ENCODE measurements around the gene CCDC69. TPM values are rescaled to one million over a fixed set of nuclear protein-coding genes. Genes with fewer than 3 reads are reported as not detected.

The CCDC69 gene, protein sequence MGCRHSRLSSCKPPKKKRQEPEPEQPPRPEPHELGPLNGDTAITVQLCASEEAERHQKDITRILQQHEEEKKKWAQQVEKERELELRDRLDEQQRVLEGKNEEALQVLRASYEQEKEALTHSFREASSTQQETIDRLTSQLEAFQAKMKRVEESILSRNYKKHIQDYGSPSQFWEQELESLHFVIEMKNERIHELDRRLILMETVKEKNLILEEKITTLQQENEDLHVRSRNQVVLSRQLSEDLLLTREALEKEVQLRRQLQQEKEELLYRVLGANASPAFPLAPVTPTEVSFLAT
- 10 to 100 TPM; 37.6 to 65.3 TPM for total RNA-seq
- 40.8 TPM for polyA plus RNA-seq (ENCODE audit: insufficient read depth, low read depth, low replicate concordance)
- long read RNA-seq, donor 1, transcript CCDC69-201 (9 exons, 3,451 nt): major isoform, 14 of 65 reads
- long read RNA-seq, donor 1, partial matches to known transcripts: 49 of 65 reads
- long read RNA-seq, donor 1, other reads (novel, unspliced or antisense): 0 of 65 reads
- long read RNA-seq, donor 2, transcript CCDC69-201 (9 exons, 3,451 nt): major isoform, 11 of 19 reads
- long read RNA-seq, donor 2, partial matches to known transcripts: 7 of 19 reads
- long read RNA-seq, donor 2, other reads (novel, unspliced or antisense): 0 of 19 reads

DNA sequence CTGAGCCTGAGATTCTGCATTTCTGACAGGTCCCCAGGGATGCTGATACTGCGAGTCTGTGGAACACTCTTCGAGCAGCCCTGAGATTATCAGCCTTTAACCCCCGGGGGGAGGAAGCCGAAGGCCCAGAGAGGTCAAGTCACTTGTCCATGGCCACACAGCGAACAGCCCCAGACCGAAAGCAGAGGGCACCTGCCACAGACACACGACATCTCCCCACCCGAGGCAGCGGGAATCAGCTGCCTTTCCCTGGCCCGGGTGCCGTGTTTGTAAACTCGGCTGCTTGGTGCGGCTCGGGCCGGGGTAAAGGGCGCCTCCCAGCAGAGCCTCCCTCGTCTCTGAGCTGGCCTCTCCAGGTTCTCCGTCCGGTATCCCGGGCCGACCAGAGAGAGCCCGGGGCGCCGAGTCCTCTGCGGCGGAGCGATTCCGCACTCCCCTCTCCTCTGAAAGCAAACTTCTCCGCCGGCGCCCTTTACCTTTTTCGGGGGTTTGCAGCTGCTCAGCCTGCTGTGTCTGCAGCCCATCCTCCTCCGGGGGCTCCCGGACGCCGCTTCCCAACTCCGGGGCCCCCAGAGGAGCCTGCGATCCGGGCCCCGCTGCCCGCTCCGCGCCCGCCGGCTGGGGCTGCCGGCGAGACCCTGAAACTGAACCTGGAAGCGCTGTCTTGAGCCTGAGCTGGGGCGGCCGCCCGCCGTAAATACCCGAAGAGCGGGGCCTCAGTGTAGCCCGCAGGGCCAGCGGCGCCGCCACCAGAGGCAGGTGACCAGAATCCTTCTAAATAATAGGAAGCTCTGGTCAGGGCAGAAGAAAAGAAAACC lies at the start of gene CCDC69:
CCDC69 (minus strand) TSS at position 646 of the 818 bp plus-strand sequence; CDS start at position 524, 122 bp downstream.
- TF ChIP-seq POLR2A (IDR thresholded peaks at IDR 0.05): no peak
- TF ChIP-seq, protein P1, sequence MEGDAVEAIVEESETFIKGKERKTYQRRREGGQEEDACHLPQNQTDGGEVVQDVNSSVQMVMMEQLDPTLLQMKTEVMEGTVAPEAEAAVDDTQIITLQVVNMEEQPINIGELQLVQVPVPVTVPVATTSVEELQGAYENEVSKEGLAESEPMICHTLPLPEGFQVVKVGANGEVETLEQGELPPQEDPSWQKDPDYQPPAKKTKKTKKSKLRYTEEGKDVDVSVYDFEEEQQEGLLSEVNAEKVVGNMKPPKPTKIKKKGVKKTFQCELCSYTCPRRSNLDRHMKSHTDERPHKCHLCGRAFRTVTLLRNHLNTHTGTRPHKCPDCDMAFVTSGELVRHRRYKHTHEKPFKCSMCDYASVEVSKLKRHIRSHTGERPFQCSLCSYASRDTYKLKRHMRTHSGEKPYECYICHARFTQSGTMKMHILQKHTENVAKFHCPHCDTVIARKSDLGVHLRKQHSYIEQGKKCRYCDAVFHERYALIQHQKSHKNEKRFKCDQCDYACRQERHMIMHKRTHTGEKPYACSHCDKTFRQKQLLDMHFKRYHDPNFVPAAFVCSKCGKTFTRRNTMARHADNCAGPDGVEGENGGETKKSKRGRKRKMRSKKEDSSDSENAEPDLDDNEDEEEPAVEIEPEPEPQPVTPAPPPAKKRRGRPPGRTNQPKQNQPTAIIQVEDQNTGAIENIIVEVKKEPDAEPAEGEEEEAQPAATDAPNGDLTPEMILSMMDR (IDR thresholded peaks at IDR 0.05): peak in 2 of 3 experiments; percentile 10 to 23
- H3K9me3 ChIP-seq: no peaks in the 10 kb centered on the region
- H3K4me3 ChIP-seq: peak within 1 kb of the TSS; percentile 61 to 96
- H3K27ac ChIP-seq: peak within 1 kb of the TSS; percentile 71 to 84
- H3K27me3 ChIP-seq: no peaks in the 10 kb centered on the region
- WGBS, 2 donors: 0 to 3% methylated on average over 23 to 58 of the region's 58 CpGs
- no peaks in the 10 kb centered on the region for H3K36me3 ChIP-seq (ENCODE audit: low read depth, missing control alignments)
- peaks cover 5% of the 10 kb centered on the region for H3K4me1 ChIP-seq
- DNase-seq: peak; percentile 91
- intact Hi-C loops (cut with DNase I; ENCODE audit: low total_unique reads): no loop called here

DNA sequence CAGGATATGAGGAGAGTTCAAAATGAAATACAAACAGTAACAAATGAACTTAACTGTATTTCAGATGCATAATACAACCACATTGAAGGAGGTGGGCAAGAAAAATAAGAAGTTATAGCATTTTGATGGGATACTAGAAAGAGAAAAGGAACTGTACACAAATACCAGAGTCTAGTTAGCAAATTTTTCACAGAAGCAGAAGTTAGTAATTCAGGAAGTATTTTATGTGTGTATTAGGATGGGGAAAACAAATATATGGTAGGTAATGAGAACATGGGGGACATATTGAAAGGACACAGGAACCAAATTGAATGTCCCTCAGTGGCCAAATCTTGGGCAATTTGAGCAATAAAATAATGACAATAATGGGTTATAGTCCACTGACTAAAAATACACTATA lies 47.4 kb upstream of the CCDC69 start:
- intact Hi-C loops (cut with DNase I; ENCODE audit: low total_unique reads): no loop called here
- Histone ChIP-seq H3K9me3 (no peaks in the 10 kb centered on the region), H3K4me1 (no peaks in the 10 kb centered on the region), H3K4me3 (no peak overlapping the region), H3K27me3 (no peaks in the 10 kb centered on the region), H3K36me3 (ENCODE audit: low read depth, missing control alignments) (no peaks in the 10 kb centered on the region), H3K27ac (no peak overlapping the region)
- DNase-seq: no peak
- TF ChIP-seq, protein P1 (IDR thresholded peaks at IDR 0.05): no peak

DNA sequence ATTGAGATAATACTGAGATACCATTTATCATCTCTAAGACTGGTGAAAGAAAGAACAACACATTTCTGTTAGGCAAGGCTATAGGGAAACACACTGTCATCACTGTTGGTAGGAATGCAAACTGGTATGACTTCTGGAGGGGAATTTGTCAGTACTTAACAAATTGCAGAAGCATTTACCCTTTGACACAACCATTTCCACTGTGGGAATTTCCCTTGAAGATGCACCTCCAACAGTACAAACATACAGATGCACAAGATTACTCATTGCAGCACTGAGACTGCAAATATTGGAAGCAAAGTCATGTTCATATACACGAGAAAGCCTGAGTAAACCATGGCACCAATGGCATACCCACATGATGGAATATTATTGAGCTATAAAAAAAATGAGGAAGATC lies 46.7 kb upstream of the CCDC69 start:
- intact Hi-C loops (cut with DNase I; ENCODE audit: low total_unique reads): no loop called here
- Histone ChIP-seq H3K27ac (no peak overlapping the region), H3K4me3 (no peak overlapping the region), H3K27me3 (no peaks in the 10 kb centered on the region), H3K9me3 (no peaks in the 10 kb centered on the region), H3K4me1 (no peaks in the 10 kb centered on the region), H3K36me3 (ENCODE audit: low read depth, missing control alignments) (no peaks in the 10 kb centered on the region)
- WGBS, 2 donors: 83 to 88% methylated on average over 1 of the region's 1 CpG
- TF ChIP-seq, protein P1 (IDR thresholded peaks at IDR 0.05): no peak
- no peak for TF ChIP-seq POLR2A (IDR thresholded peaks at IDR 0.05)
- no peak for DNase-seq

DNA sequence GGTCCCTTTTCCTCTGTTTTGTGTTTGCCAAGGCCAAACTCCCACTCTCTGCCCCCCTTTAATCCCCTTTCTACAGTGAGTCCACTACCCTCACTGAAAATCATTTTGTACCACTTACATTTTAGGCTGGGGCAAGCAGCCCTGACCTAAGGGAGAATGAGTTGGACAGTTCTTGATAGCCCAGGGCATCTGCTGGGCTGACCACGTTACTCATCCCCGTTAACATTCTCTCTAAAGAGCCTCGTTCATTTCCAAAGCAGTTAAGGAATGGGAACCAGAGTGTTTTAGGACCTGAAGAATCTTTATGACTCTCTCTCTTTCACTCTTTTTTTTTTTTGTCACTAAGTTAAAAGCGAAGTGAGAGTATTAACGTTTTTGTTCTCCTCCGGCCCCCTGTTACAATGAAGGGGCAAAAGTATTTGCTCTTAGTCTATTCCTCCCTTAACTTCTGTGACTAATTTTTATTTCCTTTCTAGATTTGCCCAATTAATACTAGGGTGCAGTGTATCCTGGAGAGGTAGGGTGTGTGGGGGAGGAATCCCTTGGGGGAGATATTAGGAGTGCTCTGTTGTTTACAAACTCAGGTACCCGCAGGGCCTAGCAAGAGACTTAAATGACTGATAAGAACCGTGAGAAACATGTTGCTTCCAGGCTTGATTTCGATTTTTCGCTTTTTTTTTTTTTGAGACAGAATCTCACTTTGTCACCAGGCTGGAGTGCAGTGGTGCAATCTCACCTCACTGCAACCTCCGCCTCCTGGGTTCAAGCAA lies 43.8 kb upstream of the CCDC69 start:
- Histone ChIP-seq H3K27ac (no peak overlapping the region), H3K9me3 (no peaks in the 10 kb centered on the region), H3K36me3 (ENCODE audit: low read depth, missing control alignments) (no peaks in the 10 kb centered on the region), H3K27me3 (no peaks in the 10 kb centered on the region), H3K4me1 (no peaks in the 10 kb centered on the region), H3K4me3 (no peak overlapping the region)
- intact Hi-C loops (cut with DNase I; ENCODE audit: low total_unique reads): no loop called here
- WGBS, 2 donors: 81 to 88% methylated on average over 11 of the region's 11 CpGs
- TF ChIP-seq POLR2A (IDR thresholded peaks at IDR 0.05): no peak
- TF ChIP-seq, protein P1 (IDR thresholded peaks at IDR 0.05): no peak
- DNase-seq: no peak
